ENCODE measurements around the gene SOX6.
"Not testable (repeated sequence)": the region's sequence is repeated elsewhere in the genome, so short reads cannot be mapped to it uniquely, and the experiment has no call there.

SOX6 gene

DNA sequence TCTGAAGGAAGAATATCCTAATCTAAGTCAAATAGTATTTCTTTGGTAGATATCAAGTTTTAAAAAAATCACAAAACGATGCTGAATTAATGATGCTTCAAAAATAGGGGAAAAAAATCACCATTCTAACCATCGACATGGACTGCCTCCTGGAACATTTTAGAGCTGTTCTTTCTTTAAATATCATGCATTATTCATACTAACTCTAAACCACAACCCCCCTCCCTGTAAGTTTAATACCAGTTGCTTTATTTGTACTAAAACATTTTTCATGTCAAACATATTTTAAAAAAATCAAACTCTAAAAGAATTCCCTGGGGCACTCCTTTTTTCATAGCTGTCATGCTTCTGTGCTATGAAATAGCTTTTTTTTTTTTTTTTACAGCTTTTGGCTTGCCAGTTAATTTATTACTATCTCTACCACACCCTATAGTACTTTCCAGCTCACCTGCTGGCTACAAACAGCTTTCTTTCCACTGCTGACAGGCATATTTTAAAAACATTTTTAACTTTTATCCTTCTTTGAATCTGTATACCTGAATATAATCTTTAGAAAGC lies 256.9 kb downstream of the SOX6 start:
- DNase-seq (ENCODE audit: low spot score) = no peak
- FAIRE-seq = no peak

DNA sequence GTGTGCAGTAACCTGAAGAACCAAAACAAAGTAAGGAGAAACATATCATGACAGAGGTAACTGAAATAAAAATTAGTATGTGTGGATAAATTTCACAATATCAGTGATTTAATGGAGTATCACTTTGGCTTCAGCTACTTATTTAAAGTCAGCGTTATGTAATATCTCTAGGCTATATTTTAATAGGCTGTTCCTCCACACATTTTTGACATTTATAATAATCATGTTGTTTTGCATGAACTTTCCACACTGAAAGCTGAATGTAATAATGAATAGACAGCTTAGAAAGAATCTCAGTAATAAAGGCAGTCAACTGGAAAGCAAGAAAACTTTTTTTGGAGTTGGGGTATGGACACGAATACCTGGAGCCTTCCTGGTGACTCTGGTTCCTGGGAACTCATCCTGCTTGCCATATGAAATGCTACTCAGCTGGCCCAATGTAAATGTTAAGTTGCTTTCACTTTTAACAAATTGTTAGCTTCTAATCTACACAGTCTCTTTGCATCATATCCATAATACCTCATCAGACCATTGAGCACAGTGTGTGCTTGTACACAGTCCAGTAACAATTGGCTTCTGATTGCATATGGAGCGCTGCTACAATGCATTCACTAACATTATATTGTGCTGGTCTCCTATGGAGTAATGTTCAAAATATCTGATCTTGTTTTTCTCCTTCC lies 257.7 kb downstream of the SOX6 start:
- DNase-seq (ENCODE audit: low spot score) (no peak), FAIRE-seq (no peak)

DNA sequence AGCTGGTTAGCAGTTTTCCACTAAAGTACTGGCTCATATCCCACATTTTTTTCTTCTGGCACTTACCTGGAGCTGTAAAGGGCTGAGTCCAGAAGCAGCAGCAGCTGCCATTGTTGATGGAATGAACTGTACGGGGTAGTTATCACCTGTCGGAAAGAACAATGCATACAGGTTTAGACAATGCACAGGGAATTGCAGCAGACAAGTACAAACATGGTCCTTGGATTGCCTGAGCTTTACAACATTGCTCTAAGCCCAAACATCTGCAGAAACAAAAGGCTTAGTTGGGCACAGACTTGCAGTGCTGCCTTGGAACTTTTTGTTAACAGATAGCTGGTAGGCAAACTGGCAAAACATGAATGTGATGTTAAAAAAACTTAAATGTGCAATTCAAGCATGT lies 258.8 kb downstream of the SOX6 start:
- FAIRE-seq = no peak

DNA sequence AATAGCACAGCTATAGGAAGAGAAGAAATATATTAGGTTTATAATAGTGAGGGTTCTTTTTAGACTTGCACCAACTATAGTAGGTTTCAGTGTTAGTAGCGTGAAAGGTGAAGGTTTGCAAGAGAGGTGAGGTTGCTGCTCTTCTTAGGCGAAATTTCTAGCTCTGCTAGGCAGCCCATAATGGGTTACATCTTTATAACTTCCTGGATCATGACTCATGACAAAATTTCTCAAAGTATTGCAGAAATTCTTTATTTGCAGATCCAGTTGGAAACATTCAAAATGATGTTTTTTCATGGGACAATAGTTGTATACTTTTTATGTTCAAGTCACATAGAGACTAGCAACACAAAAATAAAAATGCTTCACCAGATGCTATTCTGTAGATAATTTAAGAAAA lies 260.0 kb downstream of the SOX6 start:
- FAIRE-seq (no peak), DNase-seq (ENCODE audit: low spot score) (no peak)

More for the DNA sequence above, 258.8 kb downstream of the SOX6 start:
- DNase-seq (ENCODE audit: low spot score) = no peak

DNA sequence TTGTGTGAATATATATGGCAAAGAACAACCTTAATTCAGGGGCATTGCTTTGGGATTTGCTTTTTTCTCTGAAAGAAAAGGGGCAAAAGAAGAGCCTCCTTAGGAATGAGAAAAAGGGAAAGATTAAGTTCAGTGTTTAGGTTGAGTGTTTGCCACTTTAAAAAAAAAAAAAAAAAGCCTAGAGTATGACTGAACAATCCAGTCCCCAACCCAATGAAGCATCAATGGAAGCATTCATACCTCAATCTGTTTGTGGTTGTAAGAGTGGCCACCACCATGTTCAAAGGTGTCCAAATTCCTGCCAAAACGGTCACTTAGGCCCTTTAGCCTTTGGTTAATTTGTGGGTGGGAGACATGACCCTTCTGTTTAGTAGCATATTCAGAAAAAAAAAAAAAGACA lies 260.6 kb downstream of the SOX6 start:
- DNase-seq (ENCODE audit: low spot score) = no peak
- no peak for FAIRE-seq

DNA sequence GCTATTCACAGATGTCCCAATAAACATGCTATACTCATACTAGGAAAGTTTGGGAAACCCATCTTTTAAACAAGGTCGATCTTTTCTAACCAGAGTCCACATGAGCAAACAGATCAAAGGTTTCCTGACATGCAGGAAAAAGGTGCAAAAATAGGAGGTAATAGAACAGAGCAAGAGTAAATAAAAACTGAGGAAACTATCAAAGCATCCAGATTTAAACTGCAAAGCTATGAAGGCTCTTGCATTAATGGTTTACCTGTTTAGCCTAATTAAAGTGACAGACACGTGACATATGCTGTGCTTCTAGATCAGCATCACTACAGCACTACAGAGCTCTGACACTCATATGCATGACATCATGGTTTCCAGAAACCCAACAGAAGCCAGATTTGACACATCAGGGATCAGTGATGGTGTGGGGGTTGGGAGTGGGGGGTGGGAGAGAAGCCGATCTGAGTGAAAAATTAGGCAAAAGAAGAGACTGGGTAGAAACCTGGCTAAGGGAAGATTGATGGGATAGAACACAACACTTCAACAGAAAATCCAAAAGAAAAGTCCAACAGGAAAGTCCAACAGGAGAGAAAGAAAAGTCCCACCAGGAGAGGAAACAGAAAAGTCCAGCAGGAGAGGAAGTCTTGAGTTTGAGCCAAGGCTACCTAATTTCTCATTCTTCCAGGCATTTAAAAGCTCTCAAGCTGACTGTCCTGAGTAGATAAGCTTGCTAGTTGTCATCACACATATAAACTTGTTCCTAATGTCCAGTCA lies 262.3 kb downstream of the SOX6 start:
- no peak for FAIRE-seq
- no peak for DNase-seq (ENCODE audit: low spot score)

DNA sequence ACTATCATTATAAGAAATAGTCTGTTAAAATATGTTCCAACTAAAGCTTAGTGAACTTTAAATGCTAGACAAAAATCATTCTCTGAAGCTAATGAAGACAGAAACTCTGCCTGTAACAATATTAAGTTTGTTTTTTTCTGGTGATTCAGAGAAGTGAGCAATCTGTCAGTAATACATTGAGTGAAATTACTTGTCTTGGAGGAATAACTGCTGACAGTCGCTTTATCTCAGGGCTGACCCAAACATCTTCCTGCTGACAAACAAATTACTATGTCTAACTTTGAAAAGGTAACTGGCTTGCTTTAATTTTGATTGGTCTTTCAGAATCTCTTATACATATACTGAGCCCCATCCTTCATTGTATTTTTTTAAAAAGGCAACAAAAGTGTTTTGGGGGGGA lies 264.5 kb downstream of the SOX6 start:
- no peak for DNase-seq (ENCODE audit: low spot score)
- FAIRE-seq = no peak

DNA sequence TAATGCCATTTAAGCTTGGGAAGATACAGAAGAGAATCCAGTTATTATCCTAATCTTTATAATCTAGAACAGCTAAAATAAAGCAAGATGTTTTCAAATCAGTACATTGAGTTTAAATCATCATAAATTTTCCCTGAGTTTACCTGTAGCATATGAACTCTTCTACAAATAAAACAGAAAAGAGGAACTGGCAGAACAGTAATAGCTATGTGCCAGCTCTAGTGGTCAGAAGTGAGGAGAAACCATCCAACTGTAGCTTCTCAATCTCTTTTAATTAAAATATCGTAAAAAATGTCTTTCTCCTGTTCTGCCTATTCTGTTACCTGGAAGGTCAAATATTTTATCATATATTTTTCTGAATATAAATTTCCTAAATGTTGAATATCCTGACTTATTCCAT lies 266.9 kb downstream of the SOX6 start:
- no peak for DNase-seq (ENCODE audit: low spot score)
- FAIRE-seq = no peak

DNA sequence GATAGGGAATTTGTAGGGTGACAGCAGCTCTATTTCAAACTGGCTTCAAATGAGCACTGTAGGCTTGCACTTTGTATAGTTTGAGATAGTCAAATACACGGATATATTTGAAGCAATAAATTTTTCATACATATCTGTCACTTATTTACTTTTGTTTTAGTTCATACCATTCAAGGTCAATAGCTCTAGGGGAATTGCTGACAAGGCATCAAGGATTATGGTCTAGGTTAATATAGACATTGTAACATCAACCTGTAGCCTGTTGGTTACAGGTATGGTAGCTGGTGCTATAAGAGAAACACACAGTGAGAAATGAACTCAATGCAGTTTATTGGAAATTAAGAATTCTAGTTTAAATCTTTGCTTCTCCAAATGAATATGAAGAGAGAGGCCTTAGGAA lies 267.6 kb downstream of the SOX6 start:
- FAIRE-seq (no peak), DNase-seq (ENCODE audit: low spot score) (no peak)

DNA sequence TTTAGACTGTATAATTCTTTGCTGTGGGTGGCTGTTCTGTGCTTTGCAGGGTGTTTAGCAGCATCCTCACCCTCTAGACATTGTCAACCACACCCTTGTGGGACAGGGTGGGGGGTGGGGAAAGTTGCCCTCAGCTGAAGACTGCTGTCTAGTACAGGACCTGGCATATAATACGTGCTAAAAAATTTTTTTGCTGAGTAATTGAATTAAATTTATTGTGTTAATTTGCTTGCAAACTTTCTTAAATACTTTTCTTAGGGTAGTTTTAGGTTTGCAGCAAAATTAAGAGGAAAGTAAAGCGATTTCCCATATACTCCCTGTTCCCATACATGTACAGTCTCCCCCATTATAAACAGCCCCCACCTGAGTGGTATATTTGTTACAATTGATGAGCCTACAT lies 268.5 kb downstream of the SOX6 start:
- FAIRE-seq (no peak), DNase-seq (ENCODE audit: low spot score) (no peak)

DNA sequence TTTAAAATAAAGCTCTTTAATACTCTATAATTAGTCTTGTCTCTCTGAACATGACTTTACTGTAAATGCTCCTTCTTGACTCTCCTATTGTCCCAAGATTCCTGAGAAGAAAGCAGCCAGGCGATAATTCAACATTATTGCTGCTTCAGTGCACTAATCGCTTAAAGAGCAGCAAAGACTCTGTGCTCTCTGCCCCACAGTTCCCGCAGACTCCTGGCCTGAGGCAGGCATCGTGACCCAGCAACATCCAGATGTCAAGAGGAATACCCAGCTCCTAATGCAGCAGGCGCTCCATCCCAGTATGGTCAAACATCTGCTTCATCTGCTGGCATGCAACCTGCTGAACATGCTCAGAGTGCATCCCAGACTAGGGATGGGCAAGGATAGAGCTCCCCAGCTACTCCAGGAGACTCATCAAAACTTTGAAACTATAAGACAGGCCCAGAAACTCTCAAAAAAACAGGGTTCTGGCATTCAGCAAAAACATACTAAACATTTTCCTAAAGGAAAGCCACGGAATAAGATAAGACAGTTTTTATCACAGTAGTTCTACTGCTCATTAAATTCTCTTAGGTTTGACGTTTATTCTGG lies 270.0 kb downstream of the SOX6 start:
- DNase-seq (ENCODE audit: low spot score) = no peak
- no peak for FAIRE-seq

DNA sequence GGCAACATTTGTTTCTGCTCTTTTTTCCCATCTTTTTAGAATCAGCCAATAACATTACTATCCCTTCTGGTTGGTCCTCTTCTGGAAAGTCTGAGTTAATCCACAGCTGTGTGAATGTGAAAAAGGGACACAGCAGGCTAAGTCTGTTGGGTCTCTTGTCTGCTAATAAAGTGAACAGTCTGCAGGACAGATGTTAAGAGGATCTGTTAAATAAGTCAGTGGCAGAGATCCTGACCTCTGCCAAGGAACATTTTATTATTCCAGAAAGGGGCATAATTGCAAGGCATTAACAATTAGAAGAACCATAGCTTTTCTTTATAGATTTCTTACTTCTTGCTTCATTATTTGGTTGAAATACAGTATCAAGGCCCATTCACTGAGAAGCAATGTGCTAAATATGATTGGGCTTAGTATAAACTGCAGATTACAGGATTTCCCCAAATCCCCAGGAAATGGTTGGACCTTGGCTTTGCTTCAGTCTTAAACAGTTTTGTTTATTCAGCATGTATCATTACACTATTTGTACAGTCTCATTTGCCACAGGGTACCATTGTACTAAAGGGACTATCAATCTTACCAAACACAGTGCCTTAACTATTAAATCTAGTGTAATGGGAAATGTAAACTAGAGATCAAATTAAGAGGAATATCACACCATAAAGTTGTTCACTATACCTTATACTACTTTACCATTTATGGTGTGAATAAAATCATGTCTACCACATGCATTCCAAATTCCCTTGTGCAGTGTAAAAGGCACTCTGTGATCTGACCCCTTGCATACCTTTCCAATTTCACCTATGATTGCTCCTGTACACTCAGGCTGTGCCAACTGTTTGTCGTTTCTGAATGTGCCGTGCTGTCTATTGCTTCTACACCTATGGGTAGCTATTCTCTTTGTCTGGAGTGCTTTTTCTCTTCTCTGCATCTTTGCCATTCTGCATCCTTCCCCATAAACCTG lies 274.0 kb downstream of the SOX6 start:
- no peak for FAIRE-seq
- no peak for DNase-seq (ENCODE audit: low spot score)

DNA sequence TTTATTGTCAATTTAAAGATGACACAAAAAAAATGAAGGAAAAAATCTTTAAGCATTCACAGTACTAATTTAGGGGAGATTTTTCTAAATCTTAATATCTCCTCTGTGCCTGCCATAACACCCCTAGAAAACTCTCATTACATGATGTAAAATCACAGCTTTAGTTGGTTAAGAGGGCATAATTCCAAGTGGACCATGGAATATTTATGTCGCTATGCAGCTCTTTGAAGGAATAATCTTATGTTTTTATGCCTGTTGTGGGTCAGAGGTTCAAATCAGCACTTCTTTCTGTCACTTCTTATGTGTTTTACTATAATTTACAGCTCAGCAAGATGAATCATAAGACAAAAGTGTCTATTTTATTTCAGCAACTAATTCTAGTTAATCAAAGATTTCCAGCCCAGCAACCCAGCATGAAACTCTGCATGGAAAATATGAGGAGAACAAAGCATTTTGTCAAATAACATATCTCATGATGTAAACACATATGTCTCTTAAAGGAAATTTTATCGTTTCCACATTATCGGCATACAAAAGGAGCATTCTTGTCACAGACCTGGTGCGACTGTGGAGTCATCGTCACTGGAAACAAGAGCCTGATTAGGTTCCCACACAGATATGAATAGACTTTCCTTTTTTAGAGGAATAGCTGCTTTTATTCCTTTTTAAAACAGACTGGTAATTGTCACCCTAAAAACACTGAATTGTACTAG lies 274.8 kb downstream of the SOX6 start:
- FAIRE-seq = no peak
- DNase-seq (ENCODE audit: low spot score) = no peak

DNA sequence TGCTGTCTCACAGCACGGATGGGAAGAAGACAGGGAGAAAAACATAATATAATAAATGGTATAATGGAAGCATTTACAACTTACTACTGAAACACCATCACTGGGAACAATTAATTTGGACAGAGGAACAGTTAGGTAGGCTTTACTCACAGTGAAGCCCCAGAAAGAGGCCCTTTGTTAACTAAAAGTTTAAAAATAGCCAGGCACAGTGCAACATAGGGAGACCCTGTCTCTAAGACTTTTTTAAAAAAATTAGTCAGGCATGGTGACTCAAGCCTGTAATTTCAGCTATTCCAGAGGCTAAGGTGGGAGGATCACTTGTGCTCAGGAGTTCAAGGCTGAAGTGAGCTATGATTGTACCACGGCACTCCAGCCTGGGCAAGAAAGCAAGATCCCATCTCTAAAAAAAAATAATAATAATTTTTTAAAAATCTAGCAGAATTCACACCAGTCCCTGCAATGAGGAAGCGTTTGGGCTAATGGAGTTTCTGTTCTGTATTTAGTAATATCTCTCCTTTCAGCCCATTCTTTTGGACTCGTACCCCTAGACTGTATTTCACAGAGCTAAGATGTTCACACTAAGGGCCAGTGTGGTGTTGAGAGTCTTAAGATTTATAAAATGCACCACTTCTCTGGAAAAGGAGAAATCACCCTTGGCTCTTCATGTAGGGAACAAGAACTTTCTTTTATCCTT lies 275.5 kb downstream of the SOX6 start:
- FAIRE-seq = no peak
- no peak for DNase-seq (ENCODE audit: low spot score)

DNA sequence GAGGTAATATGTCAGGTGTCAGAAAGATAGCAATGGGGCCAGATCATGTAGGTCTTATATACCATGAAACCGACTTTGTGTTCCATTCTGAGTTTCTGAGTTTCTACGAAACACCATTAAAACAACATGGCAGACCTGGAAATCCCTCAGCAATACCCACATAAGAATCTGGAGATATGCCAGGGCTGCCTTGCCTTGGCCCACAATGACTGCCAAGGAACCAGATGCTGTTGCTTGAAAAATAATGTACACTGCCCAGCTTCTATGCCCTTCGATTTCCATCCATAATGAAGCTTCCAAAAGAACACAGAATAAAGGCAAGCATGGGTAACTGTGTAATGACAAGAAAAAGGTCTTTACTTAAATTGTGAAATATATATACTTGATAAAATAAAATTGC lies 277.4 kb downstream of the SOX6 start:
- DNase-seq (ENCODE audit: low spot score) (no peak), FAIRE-seq (no peak)

DNA sequence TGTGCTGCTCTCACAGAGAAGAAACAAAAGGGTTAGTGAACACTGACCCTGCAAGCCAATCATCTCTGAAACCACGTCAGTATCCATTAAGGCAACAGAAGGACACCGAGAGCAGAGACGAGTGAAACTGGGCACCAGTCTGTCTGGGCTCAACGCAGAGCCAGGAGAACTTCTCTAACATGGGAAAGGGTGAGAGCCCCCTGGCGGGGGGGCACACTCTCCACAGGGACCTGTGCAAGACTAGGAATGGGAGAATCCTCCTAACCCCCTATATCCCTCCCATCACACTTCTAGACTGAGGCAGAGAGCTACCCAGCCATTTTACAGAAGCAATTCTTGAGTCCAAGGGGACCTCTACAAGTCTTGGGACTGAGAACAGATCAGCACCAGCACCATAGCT lies 285.8 kb downstream of the SOX6 start:
- DNase-seq (ENCODE audit: low spot score) (no peak), FAIRE-seq (no peak)

DNA sequence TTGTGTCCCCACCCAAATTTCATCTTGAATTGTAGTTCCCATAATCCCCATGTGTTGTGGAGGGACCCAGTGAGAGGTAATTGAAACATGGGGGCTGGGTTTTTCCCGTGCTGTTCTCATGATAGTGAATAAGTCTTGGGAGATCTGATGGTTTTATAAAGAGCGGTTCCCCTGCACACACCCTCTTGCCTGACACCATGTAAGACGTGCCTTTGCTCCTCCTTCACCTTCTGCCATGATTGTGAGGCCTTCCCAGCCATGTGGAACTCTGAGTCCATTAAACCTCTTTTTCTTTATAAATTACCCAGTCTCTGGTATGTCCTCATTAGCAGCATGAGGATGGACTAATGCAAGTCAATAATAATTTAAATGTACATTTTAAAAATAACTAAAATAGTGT lies 289.1 kb downstream of the SOX6 start:
- not testable (repeated sequence) for FAIRE-seq; DNase-seq (ENCODE audit: low spot score)

DNA sequence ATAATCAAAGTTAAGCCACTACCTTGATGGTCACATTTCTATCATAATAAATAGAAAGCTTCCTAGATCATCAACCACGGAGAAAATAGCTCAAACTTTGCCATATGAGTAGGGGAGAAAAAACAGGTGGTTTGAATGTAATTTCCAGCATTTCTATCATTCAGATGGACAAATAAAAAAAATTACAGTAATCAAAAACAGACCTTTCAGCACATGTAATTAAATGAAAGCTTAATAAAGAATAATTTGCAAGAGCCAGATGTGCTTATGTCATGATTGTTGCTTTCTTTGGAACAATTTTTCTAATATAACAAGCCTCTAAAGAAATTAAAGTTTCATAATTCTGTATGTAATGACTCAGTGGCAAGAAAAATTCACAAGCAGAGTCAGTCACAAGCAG lies 297.0 kb downstream of the SOX6 start:
- FAIRE-seq = no peak

DNA sequence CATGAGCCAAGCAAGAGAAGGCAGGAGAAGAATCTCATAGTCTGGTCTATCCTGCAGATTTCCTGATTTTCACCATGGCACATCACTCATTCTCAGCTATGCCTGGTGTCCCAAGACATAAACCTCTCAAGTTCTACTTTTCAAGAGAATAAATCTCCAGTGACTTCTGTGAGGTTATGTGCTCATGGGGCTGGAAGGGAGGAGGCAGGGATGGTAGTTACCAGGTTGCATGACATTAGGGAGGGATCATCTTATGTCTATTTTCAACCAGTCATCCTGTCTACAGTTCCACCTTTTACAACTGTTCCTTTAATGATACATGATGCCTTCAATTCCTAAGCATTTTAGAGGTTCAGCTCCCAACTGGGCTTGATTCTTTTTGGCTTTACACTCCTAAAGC lies 297.7 kb downstream of the SOX6 start:
- DNase-seq (ENCODE audit: low spot score) (no peak), FAIRE-seq (no peak)

More for the DNA sequence above, 297.0 kb downstream of the SOX6 start:
- DNase-seq (ENCODE audit: low spot score) = no peak

DNA sequence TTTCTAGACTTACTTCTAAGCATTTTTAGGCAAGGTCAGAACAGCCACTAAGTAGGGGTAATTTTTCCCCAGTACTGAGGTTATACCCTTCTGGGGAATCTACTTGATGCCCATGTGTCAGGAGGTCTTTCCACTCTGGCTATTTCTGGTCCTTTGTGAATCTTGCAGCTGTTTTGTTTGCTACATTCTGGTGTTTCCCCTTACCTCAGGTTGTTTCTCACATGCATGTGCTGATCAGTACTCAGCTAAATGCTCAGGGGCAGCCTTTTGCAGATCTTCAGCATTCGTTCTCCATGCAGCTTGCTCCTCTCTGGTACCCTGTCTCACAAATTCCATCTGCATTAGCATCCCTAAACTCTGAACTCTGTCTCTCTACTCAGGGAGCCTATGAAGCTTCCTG lies 303.6 kb downstream of the SOX6 start:
- FAIRE-seq = no peak

More for the DNA sequence above, 303.6 kb downstream of the SOX6 start:
- DNase-seq (ENCODE audit: low spot score) = no peak
